ENCODE measurements around the gene CLCN1.

- TF ChIP-seq, protein P1, sequence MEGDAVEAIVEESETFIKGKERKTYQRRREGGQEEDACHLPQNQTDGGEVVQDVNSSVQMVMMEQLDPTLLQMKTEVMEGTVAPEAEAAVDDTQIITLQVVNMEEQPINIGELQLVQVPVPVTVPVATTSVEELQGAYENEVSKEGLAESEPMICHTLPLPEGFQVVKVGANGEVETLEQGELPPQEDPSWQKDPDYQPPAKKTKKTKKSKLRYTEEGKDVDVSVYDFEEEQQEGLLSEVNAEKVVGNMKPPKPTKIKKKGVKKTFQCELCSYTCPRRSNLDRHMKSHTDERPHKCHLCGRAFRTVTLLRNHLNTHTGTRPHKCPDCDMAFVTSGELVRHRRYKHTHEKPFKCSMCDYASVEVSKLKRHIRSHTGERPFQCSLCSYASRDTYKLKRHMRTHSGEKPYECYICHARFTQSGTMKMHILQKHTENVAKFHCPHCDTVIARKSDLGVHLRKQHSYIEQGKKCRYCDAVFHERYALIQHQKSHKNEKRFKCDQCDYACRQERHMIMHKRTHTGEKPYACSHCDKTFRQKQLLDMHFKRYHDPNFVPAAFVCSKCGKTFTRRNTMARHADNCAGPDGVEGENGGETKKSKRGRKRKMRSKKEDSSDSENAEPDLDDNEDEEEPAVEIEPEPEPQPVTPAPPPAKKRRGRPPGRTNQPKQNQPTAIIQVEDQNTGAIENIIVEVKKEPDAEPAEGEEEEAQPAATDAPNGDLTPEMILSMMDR (IDR thresholded peaks at IDR 0.05 in 8 of 11, conservative IDR thresholded peaks at IDR 0.05 in 3 of 11): no peak
- TF ChIP-seq POLR2A (IDR thresholded peaks at IDR 0.05): no peak
Observed at GRCh38 chr7:143269251-143269650, 46.7 kb upstream of the CLCN1 start.
